ENCODE results near the gene RAB25.

The RAB25 gene

DNA sequence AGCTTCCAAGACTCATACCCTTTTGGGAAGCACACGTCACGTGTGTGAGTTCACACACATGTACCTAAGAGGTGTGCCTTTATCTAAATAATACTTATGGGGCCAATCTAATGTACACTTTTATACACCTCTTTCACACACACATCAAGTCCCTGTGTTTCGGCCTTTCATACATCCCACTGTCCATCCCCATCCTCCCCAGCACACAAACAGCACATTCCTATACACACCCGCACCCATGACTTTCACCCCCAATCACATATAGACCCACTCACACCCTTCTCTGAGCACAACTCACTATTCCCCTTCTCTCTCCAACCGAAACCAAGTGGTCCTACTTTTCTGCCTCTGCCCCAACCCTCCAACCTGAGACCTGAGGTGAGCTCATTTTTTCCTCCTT is 17.8 kb downstream of the RAB25 start (continued):
- TF ChIP-seq, protein P1, sequence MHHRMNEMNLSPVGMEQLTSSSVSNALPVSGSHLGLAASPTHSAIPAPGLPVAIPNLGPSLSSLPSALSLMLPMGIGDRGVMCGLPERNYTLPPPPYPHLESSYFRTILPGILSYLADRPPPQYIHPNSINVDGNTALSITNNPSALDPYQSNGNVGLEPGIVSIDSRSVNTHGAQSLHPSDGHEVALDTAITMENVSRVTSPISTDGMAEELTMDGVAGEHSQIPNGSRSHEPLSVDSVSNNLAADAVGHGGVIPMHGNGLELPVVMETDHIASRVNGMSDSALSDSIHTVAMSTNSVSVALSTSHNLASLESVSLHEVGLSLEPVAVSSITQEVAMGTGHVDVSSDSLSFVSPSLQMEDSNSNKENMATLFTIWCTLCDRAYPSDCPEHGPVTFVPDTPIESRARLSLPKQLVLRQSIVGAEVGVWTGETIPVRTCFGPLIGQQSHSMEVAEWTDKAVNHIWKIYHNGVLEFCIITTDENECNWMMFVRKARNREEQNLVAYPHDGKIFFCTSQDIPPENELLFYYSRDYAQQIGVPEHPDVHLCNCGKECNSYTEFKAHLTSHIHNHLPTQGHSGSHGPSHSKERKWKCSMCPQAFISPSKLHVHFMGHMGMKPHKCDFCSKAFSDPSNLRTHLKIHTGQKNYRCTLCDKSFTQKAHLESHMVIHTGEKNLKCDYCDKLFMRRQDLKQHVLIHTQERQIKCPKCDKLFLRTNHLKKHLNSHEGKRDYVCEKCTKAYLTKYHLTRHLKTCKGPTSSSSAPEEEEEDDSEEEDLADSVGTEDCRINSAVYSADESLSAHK (tag by site-specific recombination; IDR thresholded peaks at IDR 0.05) = no peak
- TF ChIP-seq PRDM1 (tag by site-specific recombination; IDR thresholded peaks at IDR 0.05) (peak; percentile 45; the same call in 1 of the 2 replicates), ZNF48 (tag by site-specific recombination; IDR thresholded peaks at IDR 0.05) (no peak), ZNF501 (tag by site-specific recombination; IDR thresholded peaks at IDR 0.05) (no peak)

DNA sequence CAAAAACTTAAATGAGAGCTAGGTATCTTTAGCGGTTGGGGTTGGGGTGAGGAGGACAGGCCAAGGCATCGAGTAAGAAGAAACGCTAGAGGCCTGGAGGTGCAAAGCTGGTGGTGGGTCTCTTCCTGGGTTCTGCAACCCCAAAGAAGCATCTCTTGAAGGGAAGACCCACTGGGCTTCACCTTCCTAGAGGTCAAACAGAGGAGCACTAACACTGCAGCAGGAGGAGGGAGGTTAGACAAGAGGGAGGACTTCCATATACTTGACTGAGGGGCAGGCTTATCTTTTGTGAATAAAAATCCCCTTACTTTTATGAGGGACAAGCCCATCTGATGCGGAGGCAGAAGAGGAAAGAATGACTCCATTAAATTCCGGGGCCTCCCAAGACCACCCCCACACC is 18.8 kb downstream of the RAB25 start:
- CTCF ChIA-PET = interaction anchor here (2.8 kb wide), 1 partner anchor 12 kb away, joined by 13 read pairs; no protein-coding TSS in a partner anchor
- Histone ChIP-seq H3K36me3 (ENCODE audit: control insufficient read depth in 2 of 2, insufficient read depth in 1 of 2, low read length in 2 of 2) (peaks cover 0 to 24% of the 10 kb centered on the region in 2 experiments; a peak in 1 of 3 replicates), H3K9me3 (ENCODE audit: control insufficient read depth, insufficient read depth, low read depth, low read length) (no peaks in the 10 kb centered on the region), H3K27ac (ENCODE audit: extremely low read depth, low read depth, low read length) (no peak overlapping the region), H3K4me1 (ENCODE audit: control insufficient read depth, insufficient read depth, low read length) (peaks cover 5% of the 10 kb centered on the region), H3K4me3 (ENCODE audit: low read depth, low read length) (no peak overlapping the region)
- POLR2A ChIA-PET = no interaction called here
- TF ChIP-seq, protein P2, sequence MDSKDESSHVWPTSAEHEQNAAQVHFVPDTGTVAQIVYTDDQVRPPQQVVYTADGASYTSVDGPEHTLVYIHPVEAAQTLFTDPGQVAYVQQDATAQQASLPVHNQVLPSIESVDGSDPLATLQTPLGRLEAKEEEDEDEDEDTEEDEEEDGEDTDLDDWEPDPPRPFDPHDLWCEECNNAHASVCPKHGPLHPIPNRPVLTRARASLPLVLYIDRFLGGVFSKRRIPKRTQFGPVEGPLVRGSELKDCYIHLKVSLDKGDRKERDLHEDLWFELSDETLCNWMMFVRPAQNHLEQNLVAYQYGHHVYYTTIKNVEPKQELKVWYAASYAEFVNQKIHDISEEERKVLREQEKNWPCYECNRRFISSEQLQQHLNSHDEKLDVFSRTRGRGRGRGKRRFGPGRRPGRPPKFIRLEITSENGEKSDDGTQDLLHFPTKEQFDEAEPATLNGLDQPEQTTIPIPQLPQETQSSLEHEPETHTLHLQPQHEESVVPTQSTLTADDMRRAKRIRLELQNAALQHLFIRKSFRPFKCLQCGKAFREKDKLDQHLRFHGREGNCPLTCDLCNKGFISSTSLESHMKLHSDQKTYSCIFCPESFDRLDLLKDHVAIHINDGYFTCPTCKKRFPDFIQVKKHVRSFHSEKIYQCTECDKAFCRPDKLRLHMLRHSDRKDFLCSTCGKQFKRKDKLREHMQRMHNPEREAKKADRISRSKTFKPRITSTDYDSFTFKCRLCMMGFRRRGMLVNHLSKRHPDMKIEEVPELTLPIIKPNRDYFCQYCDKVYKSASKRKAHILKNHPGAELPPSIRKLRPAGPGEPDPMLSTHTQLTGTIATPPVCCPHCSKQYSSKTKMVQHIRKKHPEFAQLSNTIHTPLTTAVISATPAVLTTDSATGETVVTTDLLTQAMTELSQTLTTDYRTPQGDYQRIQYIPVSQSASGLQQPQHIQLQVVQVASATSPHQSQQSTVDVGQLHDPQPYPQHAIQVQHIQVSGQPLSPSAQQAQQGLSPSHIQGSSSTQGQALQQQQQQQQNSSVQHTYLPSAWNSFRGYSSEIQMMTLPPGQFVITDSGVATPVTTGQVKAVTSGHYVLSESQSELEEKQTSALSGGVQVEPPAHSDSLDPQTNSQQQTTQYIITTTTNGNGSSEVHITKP (tag by site-specific recombination; IDR thresholded peaks at IDR 0.05) = peak; percentile 54; the same call in 1 of the 2 replicates
- no peak for TF ChIP-seq ZNF169 (tag by site-specific recombination; IDR thresholded peaks at IDR 0.05)

DNA sequence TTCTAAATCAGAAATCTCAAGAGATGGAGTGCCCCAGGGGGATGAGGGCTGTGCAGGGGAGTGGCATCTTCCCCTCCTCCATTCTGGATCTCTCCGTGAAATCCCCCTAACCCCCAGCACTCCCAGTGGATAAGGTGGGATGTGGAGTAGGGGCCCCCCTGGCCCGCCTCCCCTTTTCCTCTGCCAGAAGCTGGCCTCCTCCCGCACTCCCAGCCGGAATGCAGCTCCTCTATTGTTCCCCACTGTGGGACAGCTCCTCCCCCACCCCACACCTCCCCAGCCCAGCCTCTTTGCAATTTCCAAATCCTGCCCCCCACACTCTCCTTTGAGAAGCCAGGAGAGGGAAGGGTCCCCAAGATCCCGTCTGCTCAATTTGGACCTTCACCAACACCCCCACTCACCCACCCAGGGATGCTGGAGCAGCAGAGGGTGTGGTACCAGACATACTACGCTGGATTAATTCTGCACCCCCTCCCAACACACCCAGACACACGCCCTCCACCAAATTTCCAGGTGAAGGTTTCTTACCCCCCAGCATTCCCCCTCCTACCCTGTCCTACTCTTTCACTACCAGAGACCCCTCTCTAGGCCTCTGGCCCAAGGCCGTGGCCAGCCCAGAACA is 19.4 kb downstream of the RAB25 start:
- H3K9me3 ChIP-seq (ENCODE audit: control insufficient read depth, insufficient read depth, low read depth, low read length) = no peaks in the 10 kb centered on the region
- H3K36me3 ChIP-seq (ENCODE audit: control insufficient read depth in 2 of 2, insufficient read depth in 1 of 2, low read length in 2 of 2) = peaks cover 0 to 24% of the 10 kb centered on the region in 2 experiments; a peak in 1 of 3 replicates
- H3K4me3 ChIP-seq (ENCODE audit: low read depth, low read length) = no peak overlapping the region
- CTCF ChIA-PET = interaction anchor here (2.8 kb wide), 1 partner anchor 13 kb away, joined by 13 read pairs; no protein-coding TSS in a partner anchor
- H3K4me1 ChIP-seq (ENCODE audit: control insufficient read depth, insufficient read depth, low read length) = peaks cover 4% of the 10 kb centered on the region; the same call in 1 of the 2 replicates
- POLR2A ChIA-PET = no interaction called here
- H3K27ac ChIP-seq (ENCODE audit: extremely low read depth, low read depth, low read length) = no peak overlapping the region
- TF ChIP-seq, protein P3, sequence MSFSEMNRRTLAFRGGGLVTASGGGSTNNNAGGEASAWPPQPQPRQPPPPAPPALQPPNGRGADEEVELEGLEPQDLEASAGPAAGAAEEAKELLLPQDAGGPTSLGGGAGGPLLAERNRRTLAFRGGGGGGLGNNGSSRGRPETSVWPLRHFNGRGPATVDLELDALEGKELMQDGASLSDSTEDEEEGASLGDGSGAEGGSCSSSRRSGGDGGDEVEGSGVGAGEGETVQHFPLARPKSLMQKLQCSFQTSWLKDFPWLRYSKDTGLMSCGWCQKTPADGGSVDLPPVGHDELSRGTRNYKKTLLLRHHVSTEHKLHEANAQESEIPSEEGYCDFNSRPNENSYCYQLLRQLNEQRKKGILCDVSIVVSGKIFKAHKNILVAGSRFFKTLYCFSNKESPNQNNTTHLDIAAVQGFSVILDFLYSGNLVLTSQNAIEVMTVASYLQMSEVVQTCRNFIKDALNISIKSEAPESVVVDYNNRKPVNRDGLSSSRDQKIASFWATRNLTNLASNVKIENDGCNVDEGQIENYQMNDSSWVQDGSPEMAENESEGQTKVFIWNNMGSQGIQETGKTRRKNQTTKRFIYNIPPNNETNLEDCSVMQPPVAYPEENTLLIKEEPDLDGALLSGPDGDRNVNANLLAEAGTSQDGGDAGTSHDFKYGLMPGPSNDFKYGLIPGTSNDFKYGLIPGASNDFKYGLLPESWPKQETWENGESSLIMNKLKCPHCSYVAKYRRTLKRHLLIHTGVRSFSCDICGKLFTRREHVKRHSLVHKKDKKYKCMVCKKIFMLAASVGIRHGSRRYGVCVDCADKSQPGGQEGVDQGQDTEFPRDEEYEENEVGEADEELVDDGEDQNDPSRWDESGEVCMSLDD (tag by site-specific recombination; IDR thresholded peaks at IDR 0.05) = 0 out of 2 replicates have a peak, but pooled peaks have one; percentile 15
- TF ChIP-seq KLF1 (tag by site-specific recombination; IDR thresholded peaks at IDR 0.05) (peak; percentile 74; the same call in 1 of the 2 replicates), IKZF3 (tag by site-specific recombination; IDR thresholded peaks at IDR 0.05) (peak; percentile 30; the same call in 1 of the 2 replicates), ZNF133 (tag by site-specific recombination; IDR thresholded peaks at IDR 0.05) (peak; percentile 56), ZNF202 (tag by site-specific recombination; IDR thresholded peaks at IDR 0.05; ENCODE audit: borderline replicate concordance) (no peak), ZNF555 (tag by site-specific recombination; conservative IDR thresholded peaks at IDR 0.05) (no peak)
- TF ChIP-seq, protein P4, sequence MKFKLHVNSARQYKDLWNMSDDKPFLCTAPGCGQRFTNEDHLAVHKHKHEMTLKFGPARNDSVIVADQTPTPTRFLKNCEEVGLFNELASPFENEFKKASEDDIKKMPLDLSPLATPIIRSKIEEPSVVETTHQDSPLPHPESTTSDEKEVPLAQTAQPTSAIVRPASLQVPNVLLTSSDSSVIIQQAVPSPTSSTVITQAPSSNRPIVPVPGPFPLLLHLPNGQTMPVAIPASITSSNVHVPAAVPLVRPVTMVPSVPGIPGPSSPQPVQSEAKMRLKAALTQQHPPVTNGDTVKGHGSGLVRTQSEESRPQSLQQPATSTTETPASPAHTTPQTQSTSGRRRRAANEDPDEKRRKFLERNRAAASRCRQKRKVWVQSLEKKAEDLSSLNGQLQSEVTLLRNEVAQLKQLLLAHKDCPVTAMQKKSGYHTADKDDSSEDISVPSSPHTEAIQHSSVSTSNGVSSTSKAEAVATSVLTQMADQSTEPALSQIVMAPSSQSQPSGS (tag by site-specific recombination; IDR thresholded peaks at IDR 0.05; ENCODE audit: low read depth) = no peak
- TF ChIP-seq, protein P5, sequence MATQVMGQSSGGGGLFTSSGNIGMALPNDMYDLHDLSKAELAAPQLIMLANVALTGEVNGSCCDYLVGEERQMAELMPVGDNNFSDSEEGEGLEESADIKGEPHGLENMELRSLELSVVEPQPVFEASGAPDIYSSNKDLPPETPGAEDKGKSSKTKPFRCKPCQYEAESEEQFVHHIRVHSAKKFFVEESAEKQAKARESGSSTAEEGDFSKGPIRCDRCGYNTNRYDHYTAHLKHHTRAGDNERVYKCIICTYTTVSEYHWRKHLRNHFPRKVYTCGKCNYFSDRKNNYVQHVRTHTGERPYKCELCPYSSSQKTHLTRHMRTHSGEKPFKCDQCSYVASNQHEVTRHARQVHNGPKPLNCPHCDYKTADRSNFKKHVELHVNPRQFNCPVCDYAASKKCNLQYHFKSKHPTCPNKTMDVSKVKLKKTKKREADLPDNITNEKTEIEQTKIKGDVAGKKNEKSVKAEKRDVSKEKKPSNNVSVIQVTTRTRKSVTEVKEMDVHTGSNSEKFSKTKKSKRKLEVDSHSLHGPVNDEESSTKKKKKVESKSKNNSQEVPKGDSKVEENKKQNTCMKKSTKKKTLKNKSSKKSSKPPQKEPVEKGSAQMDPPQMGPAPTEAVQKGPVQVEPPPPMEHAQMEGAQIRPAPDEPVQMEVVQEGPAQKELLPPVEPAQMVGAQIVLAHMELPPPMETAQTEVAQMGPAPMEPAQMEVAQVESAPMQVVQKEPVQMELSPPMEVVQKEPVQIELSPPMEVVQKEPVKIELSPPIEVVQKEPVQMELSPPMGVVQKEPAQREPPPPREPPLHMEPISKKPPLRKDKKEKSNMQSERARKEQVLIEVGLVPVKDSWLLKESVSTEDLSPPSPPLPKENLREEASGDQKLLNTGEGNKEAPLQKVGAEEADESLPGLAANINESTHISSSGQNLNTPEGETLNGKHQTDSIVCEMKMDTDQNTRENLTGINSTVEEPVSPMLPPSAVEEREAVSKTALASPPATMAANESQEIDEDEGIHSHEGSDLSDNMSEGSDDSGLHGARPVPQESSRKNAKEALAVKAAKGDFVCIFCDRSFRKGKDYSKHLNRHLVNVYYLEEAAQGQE (tag by site-specific recombination; IDR thresholded peaks at IDR 0.05) = no peak
- TF ChIP-seq, protein P6, sequence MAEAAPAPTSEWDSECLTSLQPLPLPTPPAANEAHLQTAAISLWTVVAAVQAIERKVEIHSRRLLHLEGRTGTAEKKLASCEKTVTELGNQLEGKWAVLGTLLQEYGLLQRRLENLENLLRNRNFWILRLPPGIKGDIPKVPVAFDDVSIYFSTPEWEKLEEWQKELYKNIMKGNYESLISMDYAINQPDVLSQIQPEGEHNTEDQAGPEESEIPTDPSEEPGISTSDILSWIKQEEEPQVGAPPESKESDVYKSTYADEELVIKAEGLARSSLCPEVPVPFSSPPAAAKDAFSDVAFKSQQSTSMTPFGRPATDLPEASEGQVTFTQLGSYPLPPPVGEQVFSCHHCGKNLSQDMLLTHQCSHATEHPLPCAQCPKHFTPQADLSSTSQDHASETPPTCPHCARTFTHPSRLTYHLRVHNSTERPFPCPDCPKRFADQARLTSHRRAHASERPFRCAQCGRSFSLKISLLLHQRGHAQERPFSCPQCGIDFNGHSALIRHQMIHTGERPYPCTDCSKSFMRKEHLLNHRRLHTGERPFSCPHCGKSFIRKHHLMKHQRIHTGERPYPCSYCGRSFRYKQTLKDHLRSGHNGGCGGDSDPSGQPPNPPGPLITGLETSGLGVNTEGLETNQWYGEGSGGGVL (tag by site-specific recombination; IDR thresholded peaks at IDR 0.05) = peak; percentile 44

All from HEK293 (cell line).